Measurements from ENCODE around the gene TFPI. TPM values are rescaled to one million over a fixed set of nuclear protein-coding genes. Genes with fewer than 3 reads are reported as not detected.

Gene TFPI
- total RNA-seq, 1 donor from 2014 or later: 66.8 TPM

DNA sequence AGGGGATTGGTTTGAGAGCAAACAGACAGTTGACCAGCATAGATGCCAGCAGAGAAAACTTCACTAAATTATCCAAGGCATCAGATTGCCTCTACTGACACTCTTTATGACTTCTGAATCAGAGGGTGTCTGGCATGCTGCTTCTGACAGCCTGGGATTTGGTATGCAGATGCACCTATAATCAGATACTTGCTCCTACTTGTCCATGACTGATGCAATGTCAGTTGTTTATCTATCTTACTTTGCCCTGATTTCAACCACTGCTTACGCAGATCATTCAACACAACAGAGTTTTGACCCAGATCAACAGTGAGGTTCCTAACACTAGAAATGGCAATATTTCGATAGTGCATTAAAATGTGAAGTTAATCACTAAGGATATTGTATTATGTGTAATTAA, 83.5 kb downstream of the TFPI start:
- no peak for DNase-seq (ENCODE audit: low spot score)

DNA sequence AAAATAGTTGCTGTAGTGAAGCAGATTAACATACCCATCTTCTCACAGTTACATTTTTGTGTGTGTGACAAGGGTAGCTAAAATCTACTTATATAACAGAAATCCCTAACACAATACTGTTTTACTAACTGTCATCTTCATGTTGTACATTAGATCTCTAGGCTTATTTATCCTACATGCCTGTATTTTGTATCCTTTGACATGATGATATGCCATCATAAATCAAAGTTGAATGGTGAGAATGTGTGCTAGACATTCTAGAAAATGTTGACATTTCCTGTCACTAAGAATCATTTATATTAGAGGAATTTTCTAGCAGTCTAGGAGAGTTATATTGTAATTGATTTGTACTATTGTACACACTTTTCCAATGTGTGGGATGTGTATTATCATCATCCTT, 84.7 kb downstream of the TFPI start:
- no peak for DNase-seq (ENCODE audit: low spot score)

DNA sequence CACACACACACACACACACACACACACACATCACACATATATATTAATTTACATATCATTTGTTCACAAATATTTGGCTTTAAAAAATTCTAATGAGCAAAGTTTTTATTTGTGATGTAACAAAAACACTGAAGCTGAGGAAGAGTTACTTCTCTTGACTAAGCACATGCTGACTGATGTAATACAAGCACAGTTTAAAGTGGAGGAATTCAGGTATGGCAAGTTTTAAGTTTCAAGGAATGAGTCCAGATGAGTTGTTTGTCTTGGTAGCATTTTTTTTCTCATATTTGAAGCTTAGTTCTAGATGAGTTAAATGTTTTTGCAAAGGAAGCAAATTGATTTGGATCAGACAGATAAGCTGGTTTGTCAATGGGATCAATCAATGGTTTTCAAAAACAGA, 86.0 kb downstream of the TFPI start:
- DNase-seq (ENCODE audit: low spot score): no peak

DNA sequence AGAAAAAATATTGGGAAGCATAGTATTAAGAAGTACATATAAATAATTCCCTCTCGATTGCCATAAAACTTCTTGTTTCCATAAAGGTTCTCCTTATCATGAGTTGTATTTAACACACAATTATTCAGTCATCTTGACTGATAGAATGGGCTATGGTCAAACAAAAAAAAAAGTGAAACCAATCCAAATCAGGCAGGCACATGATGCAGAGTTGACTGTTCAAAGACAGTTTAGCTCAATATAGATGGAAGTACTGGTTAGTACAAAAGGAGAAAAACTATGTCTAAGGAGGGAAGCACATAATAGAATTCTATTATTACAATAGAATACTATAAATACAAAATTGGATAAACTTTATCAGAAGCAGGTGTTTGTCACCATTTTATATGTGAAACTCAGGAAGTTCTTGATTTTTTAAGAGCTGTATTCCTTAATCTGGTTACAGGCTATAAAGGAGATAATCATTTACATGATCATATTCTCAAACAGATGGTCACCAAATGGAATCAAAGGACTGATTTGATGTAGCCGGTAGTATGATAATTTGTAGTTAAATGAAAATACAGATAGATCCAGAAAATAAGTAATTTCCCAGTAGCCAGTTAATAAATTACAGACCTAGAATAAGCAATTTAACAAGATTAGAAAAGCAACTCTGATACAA, 88.0 kb downstream of the TFPI start:
- no peak for DNase-seq (ENCODE audit: low spot score)

DNA sequence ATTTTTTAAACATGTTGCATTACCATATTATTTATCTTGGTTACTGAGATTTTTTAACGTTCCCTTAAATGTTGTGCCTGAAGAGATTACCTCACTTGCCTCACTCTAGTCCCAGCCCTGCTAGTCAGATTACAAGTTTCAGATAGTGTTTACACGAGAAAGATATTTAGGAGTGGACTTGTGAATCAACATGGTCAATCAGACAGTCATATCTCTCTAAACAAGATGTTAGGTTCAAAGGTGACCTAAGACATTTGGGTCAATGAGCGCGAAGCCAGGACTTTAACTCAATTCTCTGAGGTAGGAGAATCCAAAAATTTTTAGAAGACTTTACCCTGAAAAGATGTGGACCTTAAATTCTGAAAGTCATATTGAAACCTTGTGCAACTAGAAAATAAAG, 91.4 kb downstream of the TFPI start:
- no peak for DNase-seq (ENCODE audit: low spot score)

DNA sequence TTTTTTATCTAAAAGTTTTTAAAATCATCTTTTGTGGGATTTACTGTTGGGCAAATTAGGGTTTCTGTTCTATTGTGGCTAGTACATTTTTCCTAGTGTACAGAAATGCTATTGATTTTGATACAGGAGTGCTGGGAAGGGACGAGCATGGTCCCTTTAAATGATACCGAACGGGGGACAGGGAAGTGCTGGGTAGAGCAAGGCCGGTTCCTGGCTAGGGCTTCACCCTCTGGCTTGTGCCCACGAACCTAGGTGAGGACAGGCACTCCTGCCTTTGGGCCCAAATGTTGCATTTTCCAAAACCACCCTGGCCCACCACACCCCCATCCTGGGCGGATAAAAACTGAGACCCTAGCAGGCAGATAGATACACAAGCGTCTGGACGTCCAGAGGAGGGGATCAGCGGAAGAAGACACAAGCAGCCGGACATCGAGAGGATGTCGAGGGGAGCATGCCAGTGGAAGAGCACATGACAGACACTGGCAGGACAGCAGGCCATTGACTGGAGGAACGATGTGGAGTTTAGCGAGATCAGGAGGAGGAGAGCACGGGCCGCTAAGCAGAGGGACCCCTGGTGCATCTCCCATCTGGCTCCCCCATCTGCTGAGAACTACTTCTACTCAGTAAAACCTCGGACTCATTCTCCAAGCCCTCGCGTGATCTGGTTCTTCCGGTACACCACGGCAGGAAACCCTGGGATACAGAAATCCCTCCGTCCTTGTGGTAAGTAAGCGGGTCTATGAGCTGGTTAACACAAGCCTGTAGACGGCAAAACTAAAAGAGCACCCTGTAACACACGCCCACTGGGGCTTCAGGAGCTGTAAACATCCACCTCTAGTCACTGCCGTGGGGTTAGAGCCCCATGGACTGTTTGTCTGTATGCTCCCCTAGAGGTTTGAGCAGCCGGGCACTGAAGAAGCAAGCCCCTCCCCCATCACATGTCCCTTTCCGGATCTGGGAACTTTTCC, 92.7 kb downstream of the TFPI start:
- no peak for DNase-seq (ENCODE audit: low spot score)

DNA sequence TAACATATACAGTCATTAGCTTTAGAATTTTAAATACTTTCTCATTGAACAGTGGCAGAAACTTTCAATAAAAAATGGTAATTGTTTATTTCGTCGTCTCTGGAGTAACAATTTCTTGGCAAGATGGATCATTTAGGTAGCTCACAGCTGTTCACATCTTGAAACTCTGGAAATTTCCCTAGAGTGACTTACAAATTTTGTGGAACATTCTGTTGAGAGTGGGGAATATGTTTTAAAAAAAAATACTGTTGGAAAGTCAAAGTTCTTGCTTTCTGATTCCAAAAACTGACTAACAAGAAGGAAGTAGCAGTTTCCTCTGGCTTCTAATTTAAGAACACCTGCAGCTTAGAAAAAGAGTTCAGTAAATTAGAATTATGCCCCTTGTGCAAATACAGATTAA, 95.0 kb downstream of the TFPI start:
- no peak for DNase-seq (ENCODE audit: low spot score)

DNA sequence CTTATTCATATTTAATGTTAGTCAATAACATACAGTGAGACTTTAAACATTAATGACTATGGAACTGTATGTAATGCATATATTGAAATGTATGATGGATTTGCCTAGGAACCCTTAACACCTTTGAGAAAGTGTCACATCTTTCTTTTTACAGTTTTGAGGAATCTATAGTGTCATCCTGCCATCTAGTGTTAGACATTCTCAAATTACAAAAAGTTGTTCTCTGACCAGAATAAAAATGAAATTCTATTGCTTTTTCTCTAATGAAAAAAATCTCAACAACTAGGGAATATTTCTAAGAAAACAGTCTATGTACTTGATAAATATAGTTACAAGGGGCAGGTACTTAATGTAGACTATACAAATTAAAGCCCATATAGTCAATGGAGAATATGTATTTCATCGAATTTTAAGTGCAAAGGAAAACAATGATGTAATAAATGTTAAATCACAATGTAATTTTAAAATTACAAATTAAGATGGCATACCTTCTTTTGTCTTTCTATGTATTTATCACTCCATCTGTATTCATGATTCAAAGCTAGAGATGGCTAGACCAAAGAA, 101.1 kb downstream of the TFPI start:
- no peak for DNase-seq (ENCODE audit: low spot score)

DNA sequence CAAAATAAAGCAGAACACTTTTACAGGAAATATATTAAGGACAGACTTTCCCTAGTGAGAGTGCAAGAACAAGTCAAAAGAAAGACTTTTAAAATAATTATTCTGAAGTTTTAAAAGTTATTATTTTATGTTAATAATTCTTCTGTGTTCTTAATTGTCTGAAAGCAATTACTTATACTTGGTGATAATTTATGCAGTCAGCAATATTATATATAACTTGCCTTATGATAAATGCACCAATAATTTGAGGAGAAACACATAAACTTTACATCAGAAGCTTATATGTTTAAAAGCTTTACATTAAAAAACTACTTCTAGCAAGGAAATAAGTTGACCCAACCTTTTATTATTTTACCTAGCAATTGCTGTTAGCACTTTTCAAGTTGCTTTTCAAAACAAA, 102.7 kb downstream of the TFPI start:
- no peak for DNase-seq (ENCODE audit: low spot score)

DNA sequence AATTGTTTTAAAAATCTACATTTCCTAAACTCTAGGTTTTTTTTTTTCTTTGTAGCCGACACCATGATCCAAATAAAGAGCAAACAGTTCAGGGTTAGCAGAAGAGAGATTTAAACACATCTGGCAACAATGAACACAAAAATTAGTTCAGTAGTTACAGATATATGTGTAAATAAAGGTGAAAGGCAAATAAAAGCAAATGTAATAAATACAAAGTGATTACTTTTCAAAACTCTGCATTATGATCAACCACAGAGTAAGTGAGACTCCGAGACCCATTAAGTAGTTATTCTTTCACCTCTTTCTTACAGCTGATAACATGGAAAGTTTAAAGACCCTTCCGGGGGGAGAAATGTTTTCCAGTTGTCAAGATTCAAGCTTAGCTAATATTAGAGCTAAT, 106.9 kb downstream of the TFPI start:
- DNase-seq (ENCODE audit: low spot score): no peak

DNA sequence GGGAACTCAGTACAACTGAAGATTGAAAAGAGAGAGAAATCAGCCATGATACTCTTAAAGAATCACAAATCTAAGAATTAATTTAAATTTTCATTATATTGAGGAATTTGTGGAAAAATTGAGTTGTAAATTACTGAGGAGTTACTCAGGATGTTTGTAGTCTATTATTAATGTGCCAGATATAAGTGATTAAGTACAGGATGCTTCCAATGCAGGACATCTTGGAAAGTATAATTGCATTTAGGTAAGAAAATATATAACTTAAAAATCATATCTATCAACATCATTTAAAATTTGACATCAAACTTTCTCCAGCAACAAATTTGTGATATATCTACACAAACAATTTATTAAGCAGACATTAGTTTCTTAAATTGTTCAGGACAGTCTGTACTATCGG, 107.5 kb downstream of the TFPI start:
- DNase-seq (ENCODE audit: low spot score): no peak

DNA sequence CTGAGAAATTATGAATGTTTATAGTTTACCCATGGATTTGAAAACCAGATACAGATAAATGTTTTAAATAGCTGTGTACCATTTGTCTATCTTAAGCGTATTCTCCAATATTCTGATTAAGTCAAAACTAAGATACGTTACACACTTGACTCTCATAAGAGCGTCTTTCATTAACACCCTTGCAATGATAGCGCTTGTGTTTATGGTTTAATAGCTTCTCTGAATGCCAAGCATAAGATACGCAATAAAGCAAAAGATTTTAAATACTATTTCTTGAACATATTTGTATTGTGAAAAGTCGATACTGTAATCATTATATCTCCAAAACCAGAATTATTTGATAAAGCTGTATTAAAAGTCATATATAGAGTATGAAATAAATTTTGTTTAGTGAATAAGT, 109.2 kb downstream of the TFPI start:
- DNase-seq (ENCODE audit: low spot score): no peak

DNA sequence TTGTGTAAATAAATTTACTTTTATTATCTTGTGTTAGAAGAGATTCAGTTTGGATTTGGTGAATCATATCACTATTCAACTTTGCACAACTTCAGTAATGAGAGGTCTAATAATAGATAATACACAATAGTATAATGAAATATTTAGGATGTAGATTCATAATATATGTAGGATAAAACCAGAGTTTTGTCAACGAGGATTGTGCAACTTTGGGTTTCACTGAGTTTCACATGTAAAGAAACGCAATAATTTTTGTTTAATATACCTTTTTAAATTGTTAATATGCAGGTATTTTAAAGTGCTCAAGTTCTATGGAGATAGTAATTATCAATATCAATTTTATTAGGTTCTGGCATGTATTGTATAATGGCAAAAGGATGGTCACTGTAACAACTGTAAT, 111.5 kb downstream of the TFPI start:
- DNase-seq (ENCODE audit: low spot score): no peak

DNA sequence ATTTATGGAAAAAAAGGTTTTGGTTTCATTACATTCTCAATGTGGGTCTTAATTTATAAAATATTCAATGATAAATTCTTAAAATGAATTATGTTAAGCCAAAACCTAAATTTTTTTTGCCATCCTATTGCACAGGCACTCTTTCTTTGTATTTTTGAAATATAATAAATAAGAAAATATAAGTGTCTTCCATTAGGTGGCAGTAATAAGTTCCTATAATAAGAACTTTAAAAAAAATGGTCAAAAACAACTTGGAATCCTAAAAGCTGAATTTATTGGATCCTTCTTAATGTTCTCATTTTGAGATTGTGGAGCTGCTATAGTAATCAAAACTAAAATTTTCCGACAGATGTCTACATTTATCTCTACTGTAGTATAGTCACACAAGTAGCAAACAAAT, 111.9 kb downstream of the TFPI start:
- DNase-seq (ENCODE audit: low spot score): no peak

DNA sequence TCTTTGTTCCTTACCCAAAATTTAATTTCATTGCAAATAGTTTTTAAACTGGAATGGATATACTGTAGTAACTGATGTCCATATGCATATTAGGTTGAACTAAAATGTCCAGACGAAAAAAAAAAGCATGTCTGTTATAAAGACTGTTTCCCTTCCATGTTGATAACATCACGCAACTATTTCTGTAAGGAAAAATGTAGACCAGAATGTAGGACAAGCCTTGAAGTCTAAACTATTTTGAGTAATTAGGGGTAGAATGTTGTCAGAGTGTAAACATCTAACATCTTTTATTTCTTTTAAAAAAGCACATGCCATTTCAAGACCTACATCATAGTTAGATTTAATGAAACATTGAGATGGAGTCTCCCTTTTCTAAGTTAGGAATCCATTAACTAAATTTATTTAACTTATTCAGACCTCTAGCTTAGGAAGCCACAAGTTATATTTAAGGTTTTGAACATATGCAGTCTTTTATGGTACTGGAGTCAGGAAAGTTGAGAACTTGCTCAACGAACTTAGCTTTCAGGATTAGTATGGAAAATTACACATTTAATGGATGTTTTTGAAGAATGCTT, 114.0 kb downstream of the TFPI start:
- no peak for DNase-seq (ENCODE audit: low spot score)

DNA sequence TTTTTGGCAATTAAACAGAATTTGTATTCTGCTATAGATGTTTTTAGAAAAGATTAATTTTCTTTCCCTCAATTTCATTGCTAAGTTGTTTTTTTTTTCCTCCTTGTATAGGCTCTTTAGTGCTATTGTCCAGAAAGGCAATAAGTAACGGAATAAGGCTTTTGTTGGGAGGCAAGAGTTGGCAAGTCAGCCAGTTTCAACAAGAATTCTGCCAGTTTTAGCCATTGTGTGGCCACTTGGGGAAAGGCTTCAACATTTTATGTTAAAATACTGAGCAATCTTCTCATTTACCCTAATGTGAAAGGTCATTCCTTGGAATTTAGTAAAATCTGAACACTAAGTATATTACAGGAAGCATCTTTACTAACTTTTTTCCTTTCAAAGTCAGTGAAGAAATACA, 115.8 kb downstream of the TFPI start:
- no peak for DNase-seq (ENCODE audit: low spot score)

DNA sequence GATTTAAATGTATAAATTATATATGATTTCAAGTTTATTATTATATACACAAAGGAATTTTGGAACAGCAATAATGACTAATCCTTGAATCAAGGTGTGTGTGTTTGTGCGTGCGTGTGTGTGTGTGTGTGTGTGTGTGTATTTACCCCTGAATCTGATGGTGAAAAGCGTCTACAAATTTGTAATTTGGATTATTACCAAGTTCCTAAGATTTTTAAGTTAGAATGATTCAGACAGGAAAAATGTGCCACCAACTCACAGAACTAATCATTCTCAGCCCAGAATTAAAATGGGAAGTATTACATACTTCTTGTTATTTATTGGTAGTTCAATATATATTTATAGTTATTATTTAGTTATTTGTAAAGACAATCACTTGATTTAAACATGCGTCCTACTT, 118.5 kb downstream of the TFPI start:
- DNase-seq (ENCODE audit: low spot score): no peak

DNA sequence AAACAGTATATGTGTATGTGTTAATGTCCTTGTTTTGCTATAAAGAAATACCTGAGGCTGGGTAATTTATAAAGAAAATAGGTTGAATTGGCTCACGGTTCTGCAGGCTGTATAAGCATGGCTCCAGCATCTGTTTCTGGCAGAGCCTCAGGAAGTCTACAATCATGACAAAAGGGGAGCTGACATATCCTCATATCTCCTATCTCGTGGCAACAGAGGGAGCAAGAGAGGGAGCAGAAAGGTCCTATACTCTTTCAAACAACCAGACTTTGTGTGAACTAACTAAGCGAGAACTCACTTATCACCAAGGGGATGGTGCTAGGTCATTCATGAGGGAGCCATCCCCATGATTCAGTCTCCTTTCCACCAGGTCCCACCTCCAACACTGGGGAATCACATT, 119.2 kb downstream of the TFPI start:
- no peak for DNase-seq (ENCODE audit: low spot score)

DNA sequence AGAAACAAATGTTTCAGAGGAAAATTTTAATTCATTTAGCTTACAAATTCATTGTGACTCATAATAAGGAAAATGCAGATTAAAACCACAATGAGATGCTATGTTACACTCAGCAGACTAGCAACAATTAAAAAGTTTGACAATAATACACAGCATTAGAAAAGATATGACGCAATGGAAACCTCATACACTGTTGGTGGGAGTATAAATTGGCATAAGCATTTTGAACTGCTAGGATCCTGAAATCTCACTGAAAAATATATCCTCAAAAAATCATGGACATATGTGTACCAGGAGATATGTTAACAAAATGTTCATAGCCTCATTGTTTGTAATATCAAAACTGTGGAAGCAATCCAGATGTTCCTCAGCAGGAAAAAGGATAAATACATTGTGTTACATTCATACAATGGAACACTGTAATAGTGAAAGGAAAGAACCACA, 119.9 kb downstream of the TFPI start:
- DNase-seq (ENCODE audit: low spot score): no peak

DNA sequence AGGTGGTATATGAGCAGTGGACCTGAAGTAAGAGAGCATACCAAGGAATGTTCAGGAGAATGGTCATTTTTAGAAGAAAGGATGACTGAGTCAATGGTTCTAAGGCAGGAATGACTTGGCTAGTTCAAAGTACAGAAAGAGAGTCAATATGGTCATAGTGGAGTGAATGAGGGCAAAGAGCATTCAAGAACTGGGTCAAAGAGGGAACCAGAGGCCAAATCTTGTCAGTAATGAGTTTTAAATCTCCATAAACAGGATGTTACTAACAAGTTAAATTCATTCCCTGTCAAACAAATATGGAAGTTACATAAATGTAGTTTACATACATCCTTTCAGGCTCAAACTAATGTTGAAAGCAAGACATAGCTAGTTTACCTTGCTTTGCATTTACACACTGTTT, 122.3 kb downstream of the TFPI start:
- no peak for DNase-seq (ENCODE audit: low spot score)

DNA sequence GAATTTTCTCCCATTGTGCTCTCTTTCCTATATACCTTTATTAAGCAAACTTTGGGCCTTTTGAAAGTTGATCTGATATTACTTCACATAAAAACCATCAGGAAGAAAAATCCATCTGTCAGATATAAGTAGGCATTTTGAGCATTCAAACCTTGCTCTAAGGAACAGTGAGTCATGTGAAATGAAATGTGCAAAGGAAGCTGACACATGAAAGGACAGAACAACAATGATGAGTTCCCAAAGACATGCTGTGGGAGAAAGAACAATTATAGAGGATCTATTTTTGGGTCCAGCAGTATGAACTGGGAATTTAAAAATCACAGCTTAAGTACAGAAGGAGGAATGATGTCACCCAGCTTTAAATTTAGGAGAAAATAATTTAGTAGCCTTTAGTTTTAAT, 124.2 kb downstream of the TFPI start:
- DNase-seq (ENCODE audit: low spot score): no peak

DNA sequence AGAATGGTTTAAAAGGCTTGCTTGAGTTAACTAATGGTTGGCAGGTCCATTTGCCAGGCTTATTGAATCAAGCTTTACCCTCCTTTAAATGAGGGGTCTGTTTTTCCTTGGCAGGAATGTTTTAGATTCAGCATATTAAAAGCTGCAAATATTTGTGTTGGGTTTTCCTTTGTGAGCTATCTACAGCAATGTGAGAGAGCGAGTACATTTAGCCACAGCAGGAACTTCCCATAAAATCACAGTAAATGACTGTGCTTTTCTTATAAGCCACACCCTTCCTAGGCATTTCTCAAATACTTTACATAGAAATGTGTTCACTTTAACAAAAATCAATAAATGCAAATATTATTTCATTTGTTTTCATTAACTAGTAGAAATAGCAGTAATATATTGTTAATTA, 130.1 kb downstream of the TFPI start:
- DNase-seq (ENCODE audit: low spot score): no peak

All from mesenteric fat pad (tissue), 1 donor.